Osteocyte (in vitro differentiated cells): ENCODE measurements around the gene PJA2. TPM values are rescaled to one million over a fixed set of nuclear protein-coding genes. Genes with fewer than 3 reads are reported as not detected.

Experiments used
- DNase-seq: peaks from one replicate; pipeline ENCODE4 v3.0.0; 2021; ENCODE audit warnings: mixed read lengths; ENCODE audit not compliant: unreplicated experiment; ENCODE audit errors: extremely low spot score
- H3K27ac Mint-ChIP-seq: one replicate; pipeline ENCODE4 v1.8.0; 2021; ENCODE audit warnings: mild to moderate bottlenecking, mixed read lengths; ENCODE audit not compliant: unreplicated experiment
- H3K27me3 Mint-ChIP-seq: one replicate; pipeline ENCODE4 v1.8.0; 2021; ENCODE audit warnings: mixed read lengths; ENCODE audit not compliant: unreplicated experiment
- H3K36me3 Mint-ChIP-seq: one replicate; pipeline ENCODE4 v1.8.0; 2021; ENCODE audit warnings: mixed read lengths; ENCODE audit not compliant: unreplicated experiment
- H3K4me1 Mint-ChIP-seq: one replicate; pipeline ENCODE4 v1.8.0; 2021; ENCODE audit warnings: mixed read lengths; ENCODE audit not compliant: unreplicated experiment
- H3K4me3 Mint-ChIP-seq: one replicate; pipeline ENCODE4 v1.8.0; 2021; ENCODE audit warnings: mild to moderate bottlenecking, moderate library complexity, mixed read lengths; ENCODE audit not compliant: unreplicated experiment
- H3K9me3 Mint-ChIP-seq: one replicate; pipeline ENCODE4 v1.8.0; 2021; ENCODE audit warnings: mixed read lengths; ENCODE audit not compliant: unreplicated experiment
- total RNA-seq: library from RNA; stranded (reverse); gene quantifications from 2 replicates; pipeline ENCODE4 v1.2.1, GENCODE V29; 2021
- TF ChIP-seq, protein P1 (sequence below): fragments of 200-600 bp; sonication (generic); IDR thresholded peaks from 2 replicates; pipeline ENCODE4 v1.5.0; 2021; ENCODE audit warnings: antibody characterized with exemption, mild to moderate bottlenecking, moderate library complexity

The PJA2 gene
- total RNA-seq, 1 donor from 2014 or later, result 102 TPM

DNA sequence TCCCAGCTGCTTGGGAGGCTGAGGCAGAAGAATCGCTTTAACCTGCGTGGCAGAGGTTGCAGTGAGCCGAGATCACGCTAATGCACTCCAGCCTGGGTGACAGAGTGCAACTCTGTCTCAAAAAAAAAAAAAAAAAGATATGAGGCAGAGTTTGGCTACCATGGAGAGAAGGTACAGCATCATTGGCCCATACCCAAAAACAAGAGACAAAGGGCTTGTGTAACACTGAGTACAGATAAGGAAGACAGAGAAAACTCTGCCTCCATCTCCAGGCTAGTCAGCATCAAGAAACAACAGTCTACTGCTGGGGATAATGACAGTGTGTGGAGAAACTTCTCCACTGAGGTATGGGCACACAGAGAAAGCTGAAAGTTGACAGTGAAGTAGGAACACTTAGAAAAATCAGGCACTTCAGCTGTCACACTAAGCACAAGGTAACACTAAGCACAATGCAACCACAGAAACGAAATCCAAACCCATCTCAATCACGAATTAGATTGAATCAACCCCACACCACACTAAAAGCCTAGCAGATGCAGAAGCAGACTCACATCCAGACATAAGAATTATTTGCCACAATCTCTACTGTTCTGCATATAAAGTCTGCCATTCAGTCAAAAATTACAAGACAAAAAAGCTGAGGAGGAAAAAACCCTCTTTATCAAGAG, 10.5 kb downstream of the PJA2 start:
- no peak for DNase-seq
- Mint-ChIP-seq H3K4me3 (no peak overlapping the region), H3K27ac (no peak overlapping the region), H3K4me1 (peaks cover 53% of the 10 kb centered on the region), H3K36me3 (peaks cover 16% of the 10 kb centered on the region), H3K27me3 (no peaks in the 10 kb centered on the region), H3K9me3 (no peaks in the 10 kb centered on the region)
- TF ChIP-seq, protein P1, sequence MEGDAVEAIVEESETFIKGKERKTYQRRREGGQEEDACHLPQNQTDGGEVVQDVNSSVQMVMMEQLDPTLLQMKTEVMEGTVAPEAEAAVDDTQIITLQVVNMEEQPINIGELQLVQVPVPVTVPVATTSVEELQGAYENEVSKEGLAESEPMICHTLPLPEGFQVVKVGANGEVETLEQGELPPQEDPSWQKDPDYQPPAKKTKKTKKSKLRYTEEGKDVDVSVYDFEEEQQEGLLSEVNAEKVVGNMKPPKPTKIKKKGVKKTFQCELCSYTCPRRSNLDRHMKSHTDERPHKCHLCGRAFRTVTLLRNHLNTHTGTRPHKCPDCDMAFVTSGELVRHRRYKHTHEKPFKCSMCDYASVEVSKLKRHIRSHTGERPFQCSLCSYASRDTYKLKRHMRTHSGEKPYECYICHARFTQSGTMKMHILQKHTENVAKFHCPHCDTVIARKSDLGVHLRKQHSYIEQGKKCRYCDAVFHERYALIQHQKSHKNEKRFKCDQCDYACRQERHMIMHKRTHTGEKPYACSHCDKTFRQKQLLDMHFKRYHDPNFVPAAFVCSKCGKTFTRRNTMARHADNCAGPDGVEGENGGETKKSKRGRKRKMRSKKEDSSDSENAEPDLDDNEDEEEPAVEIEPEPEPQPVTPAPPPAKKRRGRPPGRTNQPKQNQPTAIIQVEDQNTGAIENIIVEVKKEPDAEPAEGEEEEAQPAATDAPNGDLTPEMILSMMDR, result no peak

DNA sequence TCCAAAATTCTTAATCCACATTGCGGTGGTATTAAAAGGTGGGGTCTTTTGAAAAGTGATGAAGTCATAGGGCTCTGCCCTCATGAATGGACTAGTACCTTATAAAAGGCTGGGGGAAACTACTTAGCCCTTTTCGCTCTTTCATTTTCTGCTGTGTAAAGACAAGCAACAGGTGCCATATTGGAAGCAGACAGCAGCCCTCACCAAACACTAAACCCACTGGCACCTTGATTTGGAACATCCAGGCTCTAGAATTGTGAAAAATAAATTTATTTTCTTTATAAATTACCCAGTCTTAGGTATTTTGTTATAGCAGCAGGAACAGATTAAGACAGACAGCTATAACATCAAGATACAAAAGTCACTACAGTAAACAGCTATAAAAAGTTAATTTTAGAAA, 12.8 kb downstream of the PJA2 start:
- no peaks in the 10 kb centered on the region for H3K9me3 Mint-ChIP-seq

DNA sequence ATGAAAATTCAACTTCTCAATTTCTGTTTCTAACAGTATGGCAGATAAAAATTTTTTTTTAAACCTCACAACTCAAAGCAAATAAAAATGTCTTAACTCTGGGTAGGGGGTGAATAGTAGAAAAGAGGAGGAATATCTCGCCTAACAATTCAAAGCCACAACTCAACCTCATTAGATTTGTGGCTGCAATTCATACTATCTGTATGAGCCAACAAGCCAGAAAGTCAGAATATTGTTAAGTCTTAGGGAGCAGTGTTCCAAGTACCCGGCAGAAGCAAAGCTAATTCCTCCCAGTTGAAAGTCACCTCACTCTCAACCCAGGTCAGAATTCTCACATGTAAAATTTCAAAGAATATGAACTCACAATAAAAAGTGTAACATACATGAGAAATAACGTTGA, 15.0 kb downstream of the PJA2 start:
- H3K4me1 Mint-ChIP-seq, result peaks cover 41% of the 10 kb centered on the region
- TF ChIP-seq, protein P1, result no peak
- DNase-seq, result no peak
- H3K4me3 Mint-ChIP-seq, result no peak overlapping the region
- no peaks in the 10 kb centered on the region for H3K27me3 Mint-ChIP-seq
- peaks cover 7% of the 10 kb centered on the region for H3K9me3 Mint-ChIP-seq
- peak overlapping the region; percentile 4 for H3K27ac Mint-ChIP-seq
- peaks cover 22% of the 10 kb centered on the region for H3K36me3 Mint-ChIP-seq

More for the DNA sequence above, 12.8 kb downstream of the PJA2 start:
- Mint-ChIP-seq H3K27ac (no peak overlapping the region), H3K27me3 (no peaks in the 10 kb centered on the region), H3K4me3 (no peak overlapping the region), H3K36me3 (peaks cover 10% of the 10 kb centered on the region), H3K4me1 (peaks cover 49% of the 10 kb centered on the region)
- DNase-seq, result no peak
- TF ChIP-seq, protein P1, result no peak

DNA sequence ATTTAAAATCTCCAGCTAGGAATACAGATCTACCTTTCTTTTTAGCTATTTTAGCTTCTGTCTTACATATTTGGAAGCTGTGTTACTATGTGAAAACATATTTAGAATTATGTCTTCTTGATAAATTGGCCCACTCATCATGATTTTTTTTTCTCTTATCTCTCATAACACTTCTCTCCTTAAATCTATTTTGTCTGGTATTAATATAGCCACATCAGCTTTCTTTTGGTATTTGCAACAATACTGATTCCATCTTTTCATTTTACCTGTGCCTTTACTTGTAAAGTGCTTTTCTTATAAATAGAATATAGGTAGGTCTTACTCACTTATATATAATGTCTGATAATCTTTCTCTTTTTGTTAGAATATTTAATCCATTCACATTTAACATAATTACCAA, 19.6 kb downstream of the PJA2 start:
- H3K9me3 Mint-ChIP-seq, result peaks cover 7% of the 10 kb centered on the region

DNA sequence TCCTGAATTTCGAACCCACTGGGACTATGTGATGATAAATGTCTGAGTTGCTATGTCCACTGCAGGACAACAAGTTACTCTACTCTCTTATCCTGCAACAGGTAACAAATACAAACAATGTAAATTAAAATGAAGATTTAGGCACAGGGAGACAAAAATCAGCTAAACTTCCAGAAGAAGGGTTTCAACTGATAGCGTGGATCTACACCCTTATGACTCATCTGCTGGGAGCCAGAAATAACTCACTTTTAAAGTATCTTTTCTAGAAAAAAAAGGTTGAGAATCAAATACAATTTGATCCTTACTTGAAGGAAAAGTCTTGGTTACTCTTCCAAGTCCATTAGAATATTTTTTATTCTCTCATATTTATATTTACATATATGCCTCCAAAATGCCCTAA, 21.4 kb downstream of the PJA2 start:
- Mint-ChIP-seq H3K4me1 (peaks cover 38% of the 10 kb centered on the region), H3K27me3 (no peaks in the 10 kb centered on the region), H3K9me3 (peaks cover 7% of the 10 kb centered on the region), H3K36me3 (peaks cover 25% of the 10 kb centered on the region), H3K27ac (no peak overlapping the region), H3K4me3 (no peak overlapping the region)
- TF ChIP-seq, protein P1, result no peak
- no peak for DNase-seq

More for the DNA sequence above, 19.6 kb downstream of the PJA2 start:
- H3K4me1 Mint-ChIP-seq, result peaks cover 47% of the 10 kb centered on the region
- no peak overlapping the region for H3K4me3 Mint-ChIP-seq
- DNase-seq, result no peak
- H3K27me3 Mint-ChIP-seq, result no peaks in the 10 kb centered on the region
- TF ChIP-seq, protein P1, result no peak
- peaks cover 26% of the 10 kb centered on the region for H3K36me3 Mint-ChIP-seq
- no peak overlapping the region for H3K27ac Mint-ChIP-seq
